HG03460 (cell line): ENCODE measurements around the gene SPOCK3.
A peak's percentile ranks its signal among the peaks of the same experiment; 100 is the strongest.

Experiments
- ATAC-seq: cut with Tn5 transposase; IDR thresholded peaks from one replicate; pipeline ENCODE4 v1.9.1; 2021; ENCODE audit not compliant: unreplicated experiment

The SPOCK3 gene

GRCh38 chr4:167041524-167041923 lies 192.8 kb downstream of the SPOCK3 start:
- ATAC-seq = no peak

- ATAC-seq = no peak
Measured at GRCh38 chr4:167035390-167035789, 198.9 kb downstream of the SPOCK3 start.

- ATAC-seq = no peak
Measured at GRCh38 chr4:167034983-167035382, 199.3 kb downstream of the SPOCK3 start.

- no peak for ATAC-seq
Measured at GRCh38 chr4:167032871-167033270, 201.4 kb downstream of the SPOCK3 start.

- no peak for ATAC-seq
Measured at GRCh38 chr4:167031534-167032156, 202.6 kb downstream of the SPOCK3 start.

- ATAC-seq = no peak
Measured at GRCh38 chr4:167028976-167029375, 205.3 kb downstream of the SPOCK3 start.

- no peak for ATAC-seq
Measured at GRCh38 chr4:167025670-167026069, 208.6 kb downstream of the SPOCK3 start.

GRCh38 chr4:167023364-167023925 lies 210.8 kb downstream of the SPOCK3 start:
- no peak for ATAC-seq

- peak; percentile 62 for ATAC-seq
Measured at GRCh38 chr4:167021545-167022155, 212.6 kb downstream of the SPOCK3 start.

GRCh38 chr4:167020410-167020809 lies 213.9 kb downstream of the SPOCK3 start:
- ATAC-seq = no peak

- no peak for ATAC-seq
Measured at GRCh38 chr4:167014944-167015343, 219.3 kb downstream of the SPOCK3 start.

- no peak for ATAC-seq
Measured at GRCh38 chr4:167003326-167003725, 231.0 kb downstream of the SPOCK3 start.

- ATAC-seq = no peak
Measured at GRCh38 chr4:167000141-167000852, 234.0 kb downstream of the SPOCK3 start.

- ATAC-seq = no peak
Measured at GRCh38 chr4:166996216-166996615, 238.1 kb downstream of the SPOCK3 start.

GRCh38 chr4:166994686-166995085 lies 239.6 kb downstream of the SPOCK3 start:
- no peak for ATAC-seq

- ATAC-seq = no peak
Measured at GRCh38 chr4:166991006-166991561, 243.2 kb downstream of the SPOCK3 start.

GRCh38 chr4:166989886-166990285 lies 244.4 kb downstream of the SPOCK3 start:
- ATAC-seq = no peak

- no peak for ATAC-seq
Measured at GRCh38 chr4:166987026-166987425, 247.3 kb downstream of the SPOCK3 start.

- no peak for ATAC-seq
Measured at GRCh38 chr4:166981847-166982246, 252.4 kb downstream of the SPOCK3 start.

GRCh38 chr4:166980419-166980818 lies 253.9 kb downstream of the SPOCK3 start:
- ATAC-seq = no peak

GRCh38 chr4:166977596-166977995 lies 256.7 kb downstream of the SPOCK3 start:
- no peak for ATAC-seq

GRCh38 chr4:166972071-166972470 lies 262.2 kb downstream of the SPOCK3 start:
- ATAC-seq = no peak
